Measurements from ENCODE around the gene LRCH3.

The LRCH3 gene

DNA sequence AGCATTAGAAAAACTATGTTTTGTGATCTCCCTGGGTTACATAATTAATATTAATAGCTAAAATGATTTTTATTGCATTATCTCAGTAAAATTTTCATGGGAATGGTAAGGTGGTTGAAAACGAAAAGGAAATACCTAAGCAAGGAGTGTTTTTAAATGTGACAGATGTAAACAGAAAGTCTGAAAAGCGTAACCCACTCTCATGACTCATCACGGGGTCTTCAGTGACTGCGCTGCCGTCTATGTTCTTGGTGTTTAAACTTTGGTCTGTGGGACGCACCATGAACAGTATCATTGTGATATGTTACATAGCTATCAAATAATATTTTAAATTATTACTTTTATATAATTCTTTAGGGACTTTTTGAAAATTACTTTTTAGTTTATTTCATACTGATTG lies 19.8 kb downstream of the LRCH3 start:
- TF ChIP-seq, protein P1, sequence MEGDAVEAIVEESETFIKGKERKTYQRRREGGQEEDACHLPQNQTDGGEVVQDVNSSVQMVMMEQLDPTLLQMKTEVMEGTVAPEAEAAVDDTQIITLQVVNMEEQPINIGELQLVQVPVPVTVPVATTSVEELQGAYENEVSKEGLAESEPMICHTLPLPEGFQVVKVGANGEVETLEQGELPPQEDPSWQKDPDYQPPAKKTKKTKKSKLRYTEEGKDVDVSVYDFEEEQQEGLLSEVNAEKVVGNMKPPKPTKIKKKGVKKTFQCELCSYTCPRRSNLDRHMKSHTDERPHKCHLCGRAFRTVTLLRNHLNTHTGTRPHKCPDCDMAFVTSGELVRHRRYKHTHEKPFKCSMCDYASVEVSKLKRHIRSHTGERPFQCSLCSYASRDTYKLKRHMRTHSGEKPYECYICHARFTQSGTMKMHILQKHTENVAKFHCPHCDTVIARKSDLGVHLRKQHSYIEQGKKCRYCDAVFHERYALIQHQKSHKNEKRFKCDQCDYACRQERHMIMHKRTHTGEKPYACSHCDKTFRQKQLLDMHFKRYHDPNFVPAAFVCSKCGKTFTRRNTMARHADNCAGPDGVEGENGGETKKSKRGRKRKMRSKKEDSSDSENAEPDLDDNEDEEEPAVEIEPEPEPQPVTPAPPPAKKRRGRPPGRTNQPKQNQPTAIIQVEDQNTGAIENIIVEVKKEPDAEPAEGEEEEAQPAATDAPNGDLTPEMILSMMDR (conservative IDR thresholded peaks at IDR 0.05; ENCODE audit: low read depth, low read length) = no peak
- peak; percentile 27 for DNase-seq (ENCODE audit: low read depth)
- no peak overlapping the region for H3K4me3 ChIP-seq (ENCODE audit: low read depth, low read length)

DNA sequence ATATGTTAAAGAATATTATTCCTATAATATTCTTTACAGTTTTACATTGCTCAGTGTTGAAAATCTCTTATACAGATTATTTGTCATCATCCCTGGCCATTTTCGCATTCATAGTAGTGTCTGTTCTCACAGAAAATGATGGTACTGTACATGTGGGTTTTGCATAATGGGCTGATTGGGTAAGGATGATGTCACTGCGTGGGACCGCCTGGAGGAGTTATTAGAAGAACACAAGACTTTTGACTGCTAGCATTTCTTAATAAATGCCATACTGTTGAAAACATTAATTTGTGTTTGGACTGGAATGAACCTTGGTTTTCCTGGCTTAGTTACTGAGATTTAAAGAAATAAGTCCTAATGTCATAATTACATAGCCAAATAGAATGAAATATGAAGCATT lies 20.3 kb downstream of the LRCH3 start:
- no peak overlapping the region for H3K4me3 ChIP-seq (ENCODE audit: low read depth, low read length)
- TF ChIP-seq, protein P1 (conservative IDR thresholded peaks at IDR 0.05; ENCODE audit: low read depth, low read length) = no peak

DNA sequence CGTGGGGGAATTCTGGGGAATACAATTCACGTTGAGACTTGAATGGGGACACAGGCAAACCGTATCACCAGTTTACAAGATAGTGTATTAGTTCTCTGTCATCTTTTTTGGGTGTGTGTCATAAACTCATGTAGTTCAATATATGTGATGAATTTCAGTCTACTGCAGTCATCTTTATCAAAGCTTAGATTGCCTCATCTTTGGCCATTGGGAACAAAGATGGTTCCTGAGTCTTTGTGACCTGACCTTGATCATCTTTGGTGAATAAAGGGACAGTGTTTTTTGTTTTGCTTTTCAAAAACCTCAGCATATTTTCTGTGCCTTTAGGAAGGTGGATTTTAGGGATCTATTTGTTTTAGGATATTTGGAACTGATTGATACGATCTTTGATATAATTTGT lies 23.3 kb downstream of the LRCH3 start:
- no peak overlapping the region for H3K4me3 ChIP-seq (ENCODE audit: low read depth, low read length)
- no peak for DNase-seq (ENCODE audit: low read depth)
- TF ChIP-seq, protein P1 (conservative IDR thresholded peaks at IDR 0.05; ENCODE audit: low read depth, low read length) = no peak

More for the DNA sequence above, 20.3 kb downstream of the LRCH3 start:
- DNase-seq (ENCODE audit: low read depth) = peak; percentile 92

DNA sequence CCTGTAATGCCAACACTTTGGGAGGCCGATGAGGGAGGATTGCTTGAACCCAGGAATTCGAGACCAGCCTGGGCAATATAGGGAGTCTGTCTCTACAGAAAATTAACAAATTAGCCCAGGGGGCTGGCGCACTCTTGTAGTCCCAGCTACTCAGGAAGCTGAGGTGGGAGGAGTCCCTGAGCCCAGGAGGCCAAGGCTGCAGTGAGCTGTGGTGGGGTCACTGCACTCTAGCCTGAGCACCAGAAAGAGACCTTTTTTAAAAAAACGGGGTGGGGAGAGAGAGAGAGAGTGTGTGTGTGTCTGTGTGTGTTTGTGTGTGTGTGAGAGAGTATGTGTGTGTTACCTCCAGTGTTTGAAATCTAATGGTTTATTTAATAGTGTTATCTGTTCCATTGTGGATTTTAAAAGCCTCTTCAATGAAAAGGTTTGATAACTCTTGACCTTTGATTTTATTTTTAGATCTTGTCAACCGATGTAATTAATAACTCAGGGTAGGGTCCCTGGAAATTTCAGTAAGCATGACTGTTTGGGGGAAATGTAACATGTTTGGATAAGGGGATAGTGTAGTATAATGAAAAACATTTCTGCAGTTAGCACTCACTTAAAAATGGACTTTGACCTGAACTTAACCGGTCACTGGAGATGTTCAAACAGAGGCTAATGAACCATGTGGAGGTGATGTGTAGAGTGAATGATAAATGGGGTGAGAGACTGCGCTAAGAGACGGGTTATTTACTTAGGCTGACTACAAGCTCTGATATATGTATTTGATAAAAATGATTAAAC lies 29.7 kb downstream of the LRCH3 start:
- H3K4me3 ChIP-seq (ENCODE audit: low read depth, low read length) = no peak overlapping the region
- TF ChIP-seq, protein P1 (conservative IDR thresholded peaks at IDR 0.05; ENCODE audit: low read depth, low read length) = no peak
- no peak for DNase-seq (ENCODE audit: low read depth)

DNA sequence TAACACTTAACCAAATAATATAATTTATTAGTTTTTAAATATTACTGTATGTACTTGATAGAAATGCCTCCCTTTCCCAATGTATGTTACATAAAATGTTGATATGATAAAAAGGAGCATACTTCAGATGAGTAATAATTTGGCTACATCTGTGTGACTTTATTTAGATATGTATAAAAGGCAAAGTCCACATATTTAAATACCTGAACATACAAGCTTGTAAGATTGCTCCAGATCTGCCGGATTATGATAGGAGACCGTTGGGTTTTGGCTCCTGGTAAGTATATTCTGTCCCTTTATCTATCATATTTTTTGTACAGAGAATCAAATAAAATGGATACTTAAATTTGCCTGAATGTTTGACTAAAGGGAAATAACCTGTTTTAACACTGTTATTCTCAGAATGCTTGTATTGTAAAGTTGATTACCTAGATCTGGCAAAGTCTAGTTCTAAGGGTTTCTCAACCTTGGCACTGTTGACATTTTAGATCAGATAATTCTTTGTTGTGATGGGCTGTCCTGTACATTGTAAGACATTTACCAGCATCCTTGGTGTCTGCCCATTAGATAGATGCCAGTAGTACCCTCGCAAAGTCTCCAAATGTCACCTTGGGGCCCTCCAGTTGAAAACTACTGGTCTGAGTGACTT lies 38.5 kb downstream of the LRCH3 start:
- TF ChIP-seq, protein P1 (conservative IDR thresholded peaks at IDR 0.05; ENCODE audit: low read depth, low read length) = no peak
- no peak overlapping the region for H3K4me3 ChIP-seq (ENCODE audit: low read depth, low read length)
- DNase-seq (ENCODE audit: low read depth) = no peak

DNA sequence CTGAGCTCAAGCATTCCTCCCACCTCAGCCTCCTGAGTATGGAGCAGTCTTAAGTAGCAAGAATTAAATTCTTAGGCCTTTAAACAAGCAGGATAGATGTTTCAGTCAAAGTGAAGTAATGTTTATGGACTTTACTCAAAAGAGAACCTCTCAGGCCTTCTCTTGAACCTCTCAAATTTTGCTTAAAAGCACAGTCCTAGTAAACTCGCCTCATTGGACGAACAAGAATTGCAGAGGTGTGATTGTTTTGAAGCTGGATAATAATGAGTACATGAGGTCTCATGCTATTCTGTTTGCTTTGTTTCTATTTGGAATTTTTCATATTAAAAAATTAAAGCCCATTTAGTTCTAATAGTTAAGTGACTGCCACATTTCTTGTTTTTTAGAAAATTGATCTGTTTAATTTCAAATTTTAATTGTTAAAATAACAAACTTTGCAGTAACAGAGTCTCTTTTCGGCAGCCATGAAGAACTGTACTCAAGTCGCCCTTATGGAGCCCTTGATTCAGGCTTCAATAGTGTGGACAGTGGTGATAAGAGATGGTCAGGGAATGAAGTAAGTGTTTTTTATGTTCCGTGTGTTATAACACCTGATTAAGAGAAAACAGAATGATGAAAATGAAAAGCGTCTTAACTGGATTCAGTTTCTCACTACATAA lies 39.4 kb downstream of the LRCH3 start:
- DNase-seq (ENCODE audit: low read depth) = no peak
- TF ChIP-seq, protein P1 (conservative IDR thresholded peaks at IDR 0.05; ENCODE audit: low read depth, low read length) = no peak
- no peak overlapping the region for H3K4me3 ChIP-seq (ENCODE audit: low read depth, low read length)

Measured in choroid plexus epithelial cell (primary cell).